Naive B cell (primary cell): ENCODE data around the gene UNC5B. TPM values are rescaled to one million over a fixed set of nuclear protein-coding genes. Genes with fewer than 3 reads are reported as not detected.

ENCODE experiments used
- ATAC-seq, 2 donors: fragments of 150-1000 bp; cut with Tn5 transposase; 2 replicates each; pipeline ENCODE4 v1.10.0; 2021; ENCODE audit warnings: low read depth in 2 of 2, mild to moderate bottlenecking in 2 of 2, moderate library complexity in 2 of 2
- DNase-seq: peaks from one replicate; pipeline ENCODE4 v3.0.0; 2022
- H3K27ac Mint-ChIP-seq, 6 donors: one replicate each; pipeline ENCODE4 v1.8.0; 2020 to 2022; ENCODE audit warnings: mild to moderate bottlenecking in 6 of 6, mixed read lengths in 6 of 6, moderate library complexity in 5 of 6, inconsistent platforms in 2 of 6
- H3K27me3 Mint-ChIP-seq, 3 donors: one replicate each; pipeline ENCODE4 v1.8.0; 2021 to 2022; ENCODE audit warnings: mixed read lengths in 3 of 3, mild to moderate bottlenecking in 1 of 3
- H3K36me3 Mint-ChIP-seq, 2 donors: one replicate each; pipeline ENCODE4 v1.8.0; 2020 to 2022; ENCODE audit warnings: mixed read lengths in 2 of 2, inconsistent platforms in 1 of 2, mild to moderate bottlenecking in 1 of 2
- H3K4me1 Mint-ChIP-seq, 3 donors: one replicate each; pipeline ENCODE4 v1.8.0; 2020 to 2022; ENCODE audit warnings: mixed read lengths in 3 of 3, inconsistent platforms in 1 of 3, mild to moderate bottlenecking in 1 of 3, moderate library complexity in 1 of 3
- H3K4me3 Mint-ChIP-seq, 8 donors: one replicate each; pipeline ENCODE4 v1.8.0; 2020 to 2022; ENCODE audit warnings: mild to moderate bottlenecking in 8 of 8, mixed read lengths in 8 of 8, moderate library complexity in 8 of 8, inconsistent platforms in 2 of 8
- H3K9me3 Mint-ChIP-seq, 7 donors: one replicate each; pipeline ENCODE4 v1.8.0; 2020 to 2022; ENCODE audit warnings: mixed read lengths in 7 of 7, mild to moderate bottlenecking in 5 of 7, inconsistent platforms in 2 of 7, moderate library complexity in 1 of 7
- polyA plus RNA-seq, 6 donors: library from polyadenylated mRNA; unstranded; fragments of 300-500 nt; fragmentation: Illumina TruSeq; gene quantifications; one replicate each; pipeline ENCODE4 v1.2.3, GENCODE V29; 2021; ENCODE audit warnings: low read depth in 6 of 6

UNC5B gene
- polyA plus RNA-seq, 6 donors from 2014 or later: not detected

- Mint-ChIP-seq H3K36me3 (no peaks in the 10 kb centered on the region), H3K27me3 (peaks cover 10 to 19% (median 13%) of the 10 kb centered on the region in 3 donors)
These were observed 38.0 kb downstream of the UNC5B start for GRCh38 chr10:71250405-71250804.

GRCh38 chr10:71250842-71251241 lies 38.5 kb downstream of the UNC5B start:
- ATAC-seq: no peak
- Mint-ChIP-seq H3K27ac (no peak overlapping the region), H3K4me3 (no peak overlapping the region), H3K27me3 (peaks cover 10 to 17% (median 13%) of the 10 kb centered on the region in 3 donors), H3K4me1 (no peaks in the 10 kb centered on the region), H3K9me3 (no peaks in the 10 kb centered on the region), H3K36me3 (no peaks in the 10 kb centered on the region)
- no peak for DNase-seq

More at GRCh38 chr10:71250405-71250804, 38.0 kb downstream of the UNC5B start:
- ATAC-seq (no peak), DNase-seq (no peak)
- no peaks in the 10 kb centered on the region for H3K9me3 Mint-ChIP-seq
- no peak overlapping the region for H3K4me3 Mint-ChIP-seq
- no peak overlapping the region for H3K27ac Mint-ChIP-seq
- H3K4me1 Mint-ChIP-seq: no peaks in the 10 kb centered on the region

GRCh38 chr10:71251319-71251718 lies 38.9 kb downstream of the UNC5B start:
- ATAC-seq: no peak
- Mint-ChIP-seq H3K4me3 (no peak overlapping the region), H3K36me3 (no peaks in the 10 kb centered on the region), H3K27ac (no peak overlapping the region), H3K27me3 (peaks cover 7 to 17% (median 13%) of the 10 kb centered on the region in 3 donors), H3K9me3 (no peaks in the 10 kb centered on the region), H3K4me1 (no peaks in the 10 kb centered on the region)
- no peak for DNase-seq

- no peak overlapping the region for H3K27ac Mint-ChIP-seq
- H3K4me1 Mint-ChIP-seq: peaks cover 0 to 6% (median 0%) of the 10 kb centered on the region in 3 donors
- ATAC-seq: no peak
- no peaks in the 10 kb centered on the region for H3K36me3 Mint-ChIP-seq
- H3K27me3 Mint-ChIP-seq: peaks cover 2 to 22% (median 22%) of the 10 kb centered on the region in 3 donors
- H3K9me3 Mint-ChIP-seq: no peaks in the 10 kb centered on the region
- no peak overlapping the region for H3K4me3 Mint-ChIP-seq
- DNase-seq: no peak
These were observed 39.9 kb downstream of the UNC5B start for GRCh38 chr10:71252220-71252619.

GRCh38 chr10:71253981-71254818 lies 41.8 kb downstream of the UNC5B start:
- H3K27me3 Mint-ChIP-seq: peaks cover 3 to 35% (median 32%) of the 10 kb centered on the region in 3 donors
- ATAC-seq (peak in 1 of 2 donors; percentile 16), DNase-seq (no peak)
- H3K4me3 Mint-ChIP-seq: no peak overlapping the region
- H3K4me1 Mint-ChIP-seq: peaks cover 0 to 6% (median 0%) of the 10 kb centered on the region in 3 donors
- no peaks in the 10 kb centered on the region for H3K9me3 Mint-ChIP-seq
- no peak overlapping the region for H3K27ac Mint-ChIP-seq
- no peaks in the 10 kb centered on the region for H3K36me3 Mint-ChIP-seq

GRCh38 chr10:71254834-71255549 lies 42.6 kb downstream of the UNC5B start:
- Mint-ChIP-seq H3K27me3 (peaks cover 3 to 39% (median 37%) of the 10 kb centered on the region in 3 donors), H3K4me1 (peaks cover 0 to 6% (median 0%) of the 10 kb centered on the region in 3 donors), H3K27ac (no peak overlapping the region), H3K36me3 (no peaks in the 10 kb centered on the region), H3K9me3 (no peaks in the 10 kb centered on the region), H3K4me3 (no peak overlapping the region)
- DNase-seq (no peak), ATAC-seq (no peak)

- H3K27me3 Mint-ChIP-seq: peaks cover 3 to 39% (median 37%) of the 10 kb centered on the region in 3 donors
- DNase-seq: no peak
- no peaks in the 10 kb centered on the region for H3K36me3 Mint-ChIP-seq
- peaks cover 0 to 6% (median 0%) of the 10 kb centered on the region in 3 donors for H3K4me1 Mint-ChIP-seq
- no peak overlapping the region for H3K27ac Mint-ChIP-seq
- no peak overlapping the region for H3K4me3 Mint-ChIP-seq
- no peaks in the 10 kb centered on the region for H3K9me3 Mint-ChIP-seq
- no peak for ATAC-seq
These were observed 43.1 kb downstream of the UNC5B start for GRCh38 chr10:71255550-71255807.

GRCh38 chr10:71255808-71256660 lies 43.7 kb downstream of the UNC5B start:
- H3K27me3 Mint-ChIP-seq: peaks cover 3 to 39% (median 37%) of the 10 kb centered on the region in 3 donors
- peaks cover 0 to 6% (median 0%) of the 10 kb centered on the region in 3 donors for H3K4me1 Mint-ChIP-seq
- no peak overlapping the region for H3K4me3 Mint-ChIP-seq
- no peaks in the 10 kb centered on the region for H3K9me3 Mint-ChIP-seq
- no peak for ATAC-seq
- DNase-seq: no peak
- peak overlapping the region in 1 of 6 donors; percentile 57 for H3K27ac Mint-ChIP-seq
- H3K36me3 Mint-ChIP-seq: no peaks in the 10 kb centered on the region

GRCh38 chr10:71256661-71257318 lies 44.4 kb downstream of the UNC5B start:
- H3K27ac Mint-ChIP-seq: no peak overlapping the region
- no peaks in the 10 kb centered on the region for H3K36me3 Mint-ChIP-seq
- DNase-seq (no peak), ATAC-seq (no peak)
- H3K4me1 Mint-ChIP-seq: peaks cover 0 to 6% (median 0%) of the 10 kb centered on the region in 3 donors
- no peaks in the 10 kb centered on the region for H3K9me3 Mint-ChIP-seq
- H3K27me3 Mint-ChIP-seq: peaks cover 3 to 39% (median 37%) of the 10 kb centered on the region in 3 donors
- no peak overlapping the region for H3K4me3 Mint-ChIP-seq

GRCh38 chr10:71257319-71257997 lies 45.1 kb downstream of the UNC5B start:
- no peak overlapping the region for H3K27ac Mint-ChIP-seq
- H3K4me3 Mint-ChIP-seq: no peak overlapping the region
- H3K4me1 Mint-ChIP-seq: peaks cover 0 to 6% (median 0%) of the 10 kb centered on the region in 3 donors
- peaks cover 3 to 36% (median 36%) of the 10 kb centered on the region in 3 donors for H3K27me3 Mint-ChIP-seq
- no peak for DNase-seq
- ATAC-seq: no peak
- no peaks in the 10 kb centered on the region for H3K9me3 Mint-ChIP-seq
- no peaks in the 10 kb centered on the region for H3K36me3 Mint-ChIP-seq

- Mint-ChIP-seq H3K27me3 (peaks cover 3 to 32% (median 31%) of the 10 kb centered on the region in 3 donors), H3K4me3 (no peak overlapping the region), H3K36me3 (no peaks in the 10 kb centered on the region), H3K9me3 (no peaks in the 10 kb centered on the region), H3K4me1 (peaks cover 0 to 6% (median 0%) of the 10 kb centered on the region in 3 donors), H3K27ac (no peak overlapping the region)
- DNase-seq (no peak), ATAC-seq (no peak)
These were observed 45.7 kb downstream of the UNC5B start for GRCh38 chr10:71258046-71258445.

GRCh38 chr10:71258446-71259145 lies 46.2 kb downstream of the UNC5B start:
- ATAC-seq (no peak), DNase-seq (no peak)
- no peaks in the 10 kb centered on the region for H3K9me3 Mint-ChIP-seq
- no peaks in the 10 kb centered on the region for H3K36me3 Mint-ChIP-seq
- H3K27me3 Mint-ChIP-seq: peaks cover 3 to 32% (median 31%) of the 10 kb centered on the region in 3 donors
- no peak overlapping the region for H3K27ac Mint-ChIP-seq
- H3K4me1 Mint-ChIP-seq: peaks cover 0 to 6% (median 0%) of the 10 kb centered on the region in 3 donors
- no peak overlapping the region for H3K4me3 Mint-ChIP-seq
